K562 (cell line): ENCODE results near the gene VWF. TPM values are rescaled to one million over a fixed set of nuclear protein-coding genes. Genes with fewer than 3 reads are reported as not detected.

ENCODE experiments used
- ATAC-seq: fragments of 200-7000 bp; cut with Tn5 transposase; 3 replicates; pipeline ENCODE4 v1.9.1; 2020; ENCODE audit warnings: moderate library complexity
- BruUV-seq: library from RNA; stranded (reverse); fragments of 400-500 nt; replicated peaks from 2 replicates; lab custom pipeline; 2021; lab: Mats Ljungman, UMichigan
- CTCF ChIA-PET: fragments of 300-600 bp; formaldehyde crosslinking; extraction: SDS; loops from one replicate; lab custom pipeline; 2021; ENCODE audit warnings: low intra/inter-chr PET ratio; lab: Yijun Ruan, JAX
- POLR2A ChIA-PET: fragments of 300-600, 350-650 bp; sonication (Branson Sonifier 250); formaldehyde crosslinking; extraction: SDS; loops from one replicate; lab custom pipeline; 2021; ENCODE audit warnings: antibody characterized with exemption, inconsistent platforms; lab: Yijun Ruan, JAX
- DNase-seq, 4 experiments: peaks; one replicate each; pipeline versions ENCODE4 v3.0.0 to v3.0.0-alpha.2; 2011 to 2018; ENCODE audit warnings: low spot score in 3 of 4, mixed read lengths in 3 of 4; ENCODE audit errors: extremely low read depth in 1 of 4
- FAIRE-seq: peaks from 2 replicates; lab custom pipeline; 2011; peaks lifted over from hg19 to GRCh38; lab: Jason Lieb, UNC
- H2AFZ ChIP-seq: 2 replicates; pipeline ENCODE4 v1.6.0; 2011; ENCODE audit warnings: low read depth, low read length, control low read depth, inconsistent platforms
- H3K27ac ChIP-seq: fragments of 200-600 bp; 3 replicates; pipeline ENCODE4 v1.8.0; 2011; ENCODE audit warnings: low read depth, mild to moderate bottlenecking, control low read depth, inconsistent platforms, low read length, moderate library complexity, mixed read lengths; ENCODE audit errors: extremely low read depth
- H3K27me3 ChIP-seq, 2 experiments: fragments of 300-600 bp in 1 of 2; 2 replicates in 1 of 2; 3 replicates in 1 of 2; pipeline versions ENCODE4 v1.6.0 to v1.8.0; 2011; ENCODE audit warnings: inconsistent platforms in 2 of 2, low read length in 2 of 2, mild to moderate bottlenecking in 1 of 2, mixed read lengths in 1 of 2, moderate library complexity in 1 of 2; ENCODE audit not compliant: control insufficient read depth in 2 of 2, insufficient read depth in 2 of 2
- H3K36me3 ChIP-seq: fragments of 300-600 bp; 3 replicates; pipeline ENCODE4 v1.8.0; 2011; ENCODE audit warnings: mild to moderate bottlenecking, low read length, inconsistent platforms; ENCODE audit not compliant: control insufficient read depth, insufficient read depth
- H3K4me1 ChIP-seq, 2 experiments: fragments of 200-600 bp in 1 of 2; replicated peaks in 1 of 2; 2 replicates in 1 of 2; 3 replicates in 1 of 2; pipeline versions ENCODE4 v1.5.1 to v1.8.0; 2011; ENCODE audit warnings: inconsistent platforms in 2 of 2, low read length in 2 of 2, mild to moderate bottlenecking in 1 of 2, mixed read lengths in 1 of 2, moderate library complexity in 1 of 2; ENCODE audit not compliant: control insufficient read depth in 2 of 2, insufficient read depth in 2 of 2
- H3K4me2 ChIP-seq: 2 replicates; pipeline ENCODE4 v1.6.1; 2011; ENCODE audit warnings: low read length, control low read depth, inconsistent platforms, mixed read lengths; ENCODE audit not compliant: insufficient read depth
- H3K4me3 ChIP-seq: fragments of 200-600 bp; sonication (generic), shearing (Covaris generic); 2 replicates; pipeline ENCODE4 v1.5.1; 2016; ENCODE audit warnings: control low read depth, inconsistent platforms
- H3K79me2 ChIP-seq: fragments of 200-600 bp; 3 replicates; pipeline ENCODE4 v1.8.0; 2011; ENCODE audit warnings: low read length, inconsistent platforms; ENCODE audit not compliant: control insufficient read depth, insufficient read depth
- H3K9ac ChIP-seq, 2 experiments: 2 replicates each; pipeline versions ENCODE4 v1.6.0 to v1.6.1; 2011; ENCODE audit warnings: low read depth in 2 of 2, low read length in 2 of 2, control low read depth in 1 of 2, inconsistent platforms in 1 of 2, mild to moderate bottlenecking in 1 of 2, mixed read lengths in 1 of 2; ENCODE audit not compliant: insufficient read depth in 1 of 2
- H3K9me1 ChIP-seq: one replicate; pipeline ENCODE4 v1.6.0; 2011; ENCODE audit warnings: inconsistent platforms, mild to moderate bottlenecking, low read length, moderate library complexity; ENCODE audit not compliant: control insufficient read depth, insufficient read depth
- H3K9me3 ChIP-seq: replicated peaks from 2 replicates; pipeline ENCODE4 v1.5.1; 2011; ENCODE audit warnings: low read depth, low read length, inconsistent platforms; ENCODE audit not compliant: control insufficient read depth, insufficient read depth
- H4K20me1 ChIP-seq: replicated peaks from 2 replicates; pipeline ENCODE4 v1.6.1; 2011; ENCODE audit warnings: low read length, inconsistent platforms, mixed read lengths; ENCODE audit not compliant: control insufficient read depth, insufficient read depth
- DPF2 ChIP-seq: fragments of 450-650 bp; IDR thresholded peaks from 2 replicates; pipeline ENCODE4 v1.6.1; 2016
- KAT8 ChIP-seq: fragments of 450-650 bp; IDR thresholded peaks from 2 replicates; pipeline ENCODE4 v1.6.1; 2016; ENCODE audit warnings: low read depth, mild to moderate bottlenecking
- MEIS2 ChIP-seq: fragments of 450-650 bp; IDR thresholded peaks from 2 replicates; pipeline ENCODE4 v1.6.1; 2014; ENCODE audit warnings: mild to moderate bottlenecking; ENCODE audit not compliant: partially characterized antibody
- THRAP3 ChIP-seq: fragments of 450-650 bp; IDR thresholded peaks from 2 replicates; pipeline ENCODE4 v1.6.1; 2016; ENCODE audit warnings: mild to moderate bottlenecking, inconsistent platforms, borderline replicate concordance
- ZKSCAN3 ChIP-seq: fragments of 250-450 bp; sonication (Bioruptor Pico); IDR thresholded peaks from 2 replicates; pipeline ENCODE4 v1.4.0; 2020
- ZNF354B ChIP-seq: fragments of 250-450 bp; sonication (Bioruptor Pico); IDR thresholded peaks from 2 replicates; pipeline ENCODE4 v1.4.0; 2020
- WGBS: fragments of 100-300 bp; shearing (Covaris generic); methylation state at CpG from one replicate; pipeline ENCODE4 v1.1.6; 2016; ENCODE audit warnings: low coverage, mixed read lengths; ENCODE audit not compliant: insufficient coverage; ENCODE audit errors: missing lambda C conversion rate; 5-methylcytosine and 5-hydroxymethylcytosine counted together
- in situ Hi-C: fragments of 300-500 bp; cut with MboI; formaldehyde crosslinking; loops from 4 replicates; pipeline ENCODE4 v1.15.0; 2018; ENCODE audit warnings: inconsistent platforms, mixed read lengths
- intact Hi-C: fragments of 100-400 bp; cut with micrococcal nuclease; formaldehyde crosslinking; loops from 2 replicates; pipeline ENCODE4 v1.14.2; 2022
- polyA plus RNA-seq, 8 experiments: library from polyadenylated mRNA; depleted of rRNA in 4 of 8; stranded (reverse) in 5 of 8; unstranded in 3 of 8; fragments of >200 nt; fragmentation: Nextera tagmentation in 2 of 8; fragmentation: Illumina TruSeq in 1 of 8; extraction: Ambion mirVana in 2 of 8; extraction: Trizol in 1 of 8; gene quantifications; 2 replicates each; pipeline versions ENCODE4 v1.2.1 to v1.2.3, GENCODE V29; 2011 to 2014; ENCODE audit warnings: inconsistent platforms in 1 of 8, missing spikeins in 1 of 8
- total RNA-seq, 7 experiments: library from RNA; depleted of rRNA in 6 of 7; stranded (reverse); fragments of >200 nt in 6 of 7; fragmentation: Illumina TruSeq in 2 of 7; extraction: Trizol in 2 of 7; gene quantifications; 2 replicates each; pipeline versions ENCODE4 v1.2.1 to v1.2.3, GENCODE V29; 2011 to 2021; ENCODE audit warnings: low replicate concordance in 1 of 7
- TF ChIP-seq, protein P1 (sequence below): fragments of 450-650 bp; IDR thresholded peaks from 2 replicates; pipeline ENCODE4 v1.6.1; 2016
- TF ChIP-seq, protein P2 (sequence below), 2 experiments: IDR thresholded peaks in 1 of 2; conservative IDR thresholded peaks in 1 of 2; 2 replicates each; pipeline ENCODE4 v1.6.1; 2016; ENCODE audit warnings: low read depth in 2 of 2, mild to moderate bottlenecking in 1 of 2, missing compliant biosample characterization in 1 of 2, missing genetic modification characterization in 1 of 2, moderate library complexity in 1 of 2

Gene VWF
- total and polyA plus RNA-seq, 9 of the 15 experiments (the other 6 are each of a cell fraction or from before 2014, with no cell fraction given) = 0.53 TPM; not detected in 8

DNA sequence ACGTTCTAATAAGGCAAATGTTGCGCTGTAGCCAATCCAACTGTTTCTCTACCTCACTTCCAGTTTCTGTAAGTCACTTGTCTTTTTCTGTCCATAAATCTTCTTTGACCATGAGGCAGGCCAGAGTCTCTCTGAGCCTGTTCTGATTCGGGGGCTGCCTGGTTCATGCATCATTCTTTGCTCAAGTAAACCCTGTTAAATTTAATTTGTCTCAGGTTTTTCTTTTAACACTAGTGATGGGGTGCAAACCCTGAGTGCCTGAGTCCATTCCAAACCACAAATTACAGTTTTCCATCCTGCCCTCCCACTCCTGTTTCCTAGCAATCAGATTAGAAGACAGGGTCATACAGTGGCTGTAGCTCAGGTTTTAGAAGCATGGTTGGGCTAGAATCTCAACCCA, 41.9 kb downstream of the VWF start:
- H3K4me2 ChIP-seq = no peak overlapping the region
- no peaks in the 10 kb centered on the region for H3K36me3 ChIP-seq
- TF ChIP-seq ZNF354B (CRISPR knock-in tag) (no peak), DPF2 (no peak), ZKSCAN3 (CRISPR knock-in tag) (no peak), MEIS2 (peak; percentile 26), THRAP3 (no peak), KAT8 (no peak)
- TF ChIP-seq, protein P1, sequence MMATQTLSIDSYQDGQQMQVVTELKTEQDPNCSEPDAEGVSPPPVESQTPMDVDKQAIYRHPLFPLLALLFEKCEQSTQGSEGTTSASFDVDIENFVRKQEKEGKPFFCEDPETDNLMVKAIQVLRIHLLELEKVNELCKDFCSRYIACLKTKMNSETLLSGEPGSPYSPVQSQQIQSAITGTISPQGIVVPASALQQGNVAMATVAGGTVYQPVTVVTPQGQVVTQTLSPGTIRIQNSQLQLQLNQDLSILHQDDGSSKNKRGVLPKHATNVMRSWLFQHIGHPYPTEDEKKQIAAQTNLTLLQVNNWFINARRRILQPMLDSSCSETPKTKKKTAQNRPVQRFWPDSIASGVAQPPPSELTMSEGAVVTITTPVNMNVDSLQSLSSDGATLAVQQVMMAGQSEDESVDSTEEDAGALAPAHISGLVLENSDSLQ = peak; percentile 10; the same call in 1 of the 2 replicates
- TF ChIP-seq, protein P2, sequence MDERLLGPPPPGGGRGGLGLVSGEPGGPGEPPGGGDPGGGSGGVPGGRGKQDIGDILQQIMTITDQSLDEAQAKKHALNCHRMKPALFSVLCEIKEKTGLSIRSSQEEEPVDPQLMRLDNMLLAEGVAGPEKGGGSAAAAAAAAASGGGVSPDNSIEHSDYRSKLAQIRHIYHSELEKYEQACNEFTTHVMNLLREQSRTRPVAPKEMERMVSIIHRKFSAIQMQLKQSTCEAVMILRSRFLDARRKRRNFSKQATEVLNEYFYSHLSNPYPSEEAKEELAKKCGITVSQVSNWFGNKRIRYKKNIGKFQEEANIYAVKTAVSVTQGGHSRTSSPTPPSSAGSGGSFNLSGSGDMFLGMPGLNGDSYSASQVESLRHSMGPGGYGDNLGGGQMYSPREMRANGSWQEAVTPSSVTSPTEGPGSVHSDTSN (CRISPR knock-in tag; IDR thresholded peaks at IDR 0.05; ENCODE audit: low read depth) = no peak
- TF ChIP-seq, protein P2 (tag; conservative IDR thresholded peaks at IDR 0.05; ENCODE audit: low read depth) = peak; percentile 41; the same call in 1 of the 2 replicates
- POLR2A ChIA-PET = interaction anchor here (0.6 to 0.7 kb wide), 2 partner anchors 9 to 24 kb away, joined by 3 to 4 read pairs; no protein-coding TSS in a partner anchor
- no peak overlapping the region for H2AFZ ChIP-seq
- H4K20me1 ChIP-seq = no peaks in the 10 kb centered on the region
- no peak for FAIRE-seq
- 11% methylated on average over 3 of the region's 3 CpGs for WGBS
- no TSS peak for BruUV-seq
- no peak for ATAC-seq
- H3K9me3 ChIP-seq = no peaks in the 10 kb centered on the region
- CTCF ChIA-PET = no interaction called here
- H3K79me2 ChIP-seq = no peaks in the 10 kb centered on the region
- in situ Hi-C loops = no loop called here
- intact Hi-C loops = no loop called here
- no peaks in the 10 kb centered on the region for H3K9me1 ChIP-seq
- no peaks in the 10 kb centered on the region; a peak in 1 of 5 replicates for H3K4me1 ChIP-seq
- H3K4me3 ChIP-seq = no peak overlapping the region
- H3K9ac ChIP-seq = no peak overlapping the region
- DNase-seq = no peak
- H3K27me3 ChIP-seq = peaks cover 6 to 39% of the 10 kb centered on the region in 2 experiments; a peak in 4 of 5 replicates
- H3K27ac ChIP-seq = no peak overlapping the region
